ENCODE data around the gene IMPA2.

Gene IMPA2

GRCh38 chr18:11993264-11993916 is 12.1 kb downstream of the IMPA2 start:
- no peak for TF ChIP-seq GATA3 (IDR thresholded peaks at IDR 0.05; ENCODE audit: low read depth, low read length)
- no peak for TF ChIP-seq GATA2 (IDR thresholded peaks at IDR 0.05; ENCODE audit: low read depth, low read length)

DNA sequence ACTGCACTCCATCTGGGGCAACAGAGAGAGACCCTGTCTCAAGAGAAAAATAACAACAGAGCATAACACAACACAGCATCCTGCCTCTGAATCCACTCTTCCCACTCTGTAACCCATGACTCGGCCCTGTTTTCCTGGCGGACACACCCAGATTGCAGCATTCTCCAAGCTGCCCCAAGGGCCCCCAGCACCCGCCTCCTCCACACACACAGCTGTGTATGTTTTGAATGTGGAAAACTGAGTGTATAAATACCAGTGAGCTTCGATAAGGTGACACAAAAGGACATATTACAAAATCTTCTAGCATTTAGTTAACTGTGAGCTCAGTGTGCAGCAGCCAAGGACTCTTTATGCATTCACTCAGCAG is 13.0 kb downstream of the IMPA2 start:
- TF ChIP-seq GATA2 (IDR thresholded peaks at IDR 0.05; ENCODE audit: low read depth, low read length) (no peak), GATA3 (IDR thresholded peaks at IDR 0.05; ENCODE audit: low read depth, low read length) (no peak)

DNA sequence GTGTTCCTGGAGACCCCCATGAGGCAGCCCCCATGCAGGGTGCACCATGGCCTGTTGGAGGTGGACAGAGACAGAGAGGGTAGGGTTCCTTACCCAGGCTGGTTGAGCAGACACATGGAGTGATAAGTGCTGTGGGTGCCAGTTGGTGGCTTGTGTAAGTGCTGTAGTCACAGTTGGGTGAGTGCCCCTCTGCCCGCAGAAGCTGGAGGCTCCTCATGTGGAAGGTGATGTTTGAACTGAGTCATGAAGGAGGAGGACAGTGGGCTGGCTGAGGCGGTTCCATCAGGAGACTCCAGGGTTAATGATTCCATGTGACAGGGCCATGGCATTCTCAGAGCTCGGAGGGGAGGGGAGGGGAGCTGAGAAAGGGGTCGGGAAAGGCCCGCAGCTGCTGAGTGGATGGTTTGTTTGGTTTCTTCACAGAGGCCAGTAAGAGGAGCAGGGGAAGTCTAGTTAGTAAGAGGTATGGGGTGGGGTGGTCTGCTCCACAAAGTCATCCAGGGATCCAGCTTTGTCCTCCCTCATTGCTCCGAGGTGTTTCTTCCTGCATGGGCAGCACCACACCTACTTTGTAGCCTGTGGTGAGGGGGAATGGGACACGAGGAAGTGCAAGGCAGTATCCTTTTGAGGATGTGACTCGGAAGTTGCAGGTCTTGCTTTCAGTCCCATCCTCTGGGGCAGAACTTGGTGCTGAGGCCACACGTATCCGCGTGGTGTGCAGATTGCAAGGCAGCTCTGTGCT is 13.6 kb downstream of the IMPA2 start:
- no peak for TF ChIP-seq GATA3 (IDR thresholded peaks at IDR 0.05; ENCODE audit: low read depth, low read length)
- TF ChIP-seq GATA2 (IDR thresholded peaks at IDR 0.05; ENCODE audit: low read depth, low read length): no peak

DNA sequence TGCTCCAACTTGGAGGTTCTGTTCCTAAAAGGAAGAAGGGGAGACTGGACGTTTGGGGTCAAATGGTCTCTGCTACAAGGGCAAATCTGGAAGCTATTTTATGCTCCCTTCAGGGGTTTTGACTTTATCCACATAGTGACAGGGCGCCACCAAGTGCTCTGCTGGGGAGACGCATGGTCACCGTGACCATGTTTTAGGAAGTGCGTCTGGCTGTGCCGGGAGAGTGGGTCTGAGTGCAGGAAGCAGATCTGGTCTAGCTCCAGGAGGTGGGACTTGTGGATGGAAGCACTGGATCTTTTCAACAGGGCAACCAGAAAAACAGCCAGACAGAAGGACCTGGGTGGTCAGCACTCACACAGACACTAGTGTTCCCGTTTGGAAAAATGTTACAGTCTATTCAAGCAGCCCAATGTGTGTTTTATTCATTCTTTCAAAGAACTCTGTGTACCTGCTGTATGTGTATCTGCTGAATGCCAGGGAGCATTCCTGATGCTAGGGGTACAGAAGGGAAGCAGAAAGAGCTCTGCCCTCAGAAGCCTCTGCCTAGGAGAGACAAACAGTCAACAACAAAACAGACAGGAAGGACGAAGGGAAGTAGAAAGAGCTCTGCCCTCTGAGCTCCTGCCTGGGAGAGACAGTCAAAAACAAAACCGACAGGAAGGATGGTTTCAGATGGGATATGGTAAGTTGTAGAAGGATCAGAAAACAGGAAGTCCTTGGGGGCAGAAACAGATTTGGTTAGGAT is 14.3 kb downstream of the IMPA2 start:
- TF ChIP-seq GATA2 (IDR thresholded peaks at IDR 0.05; ENCODE audit: low read depth, low read length): no peak
- no peak for TF ChIP-seq GATA3 (IDR thresholded peaks at IDR 0.05; ENCODE audit: low read depth, low read length)

- no peak for TF ChIP-seq GATA2 (IDR thresholded peaks at IDR 0.05; ENCODE audit: low read depth, low read length)
- no peak for TF ChIP-seq GATA3 (IDR thresholded peaks at IDR 0.05; ENCODE audit: low read depth, low read length)
Observed at GRCh38 chr18:11996190-11996754, 15.0 kb downstream of the IMPA2 start.

DNA sequence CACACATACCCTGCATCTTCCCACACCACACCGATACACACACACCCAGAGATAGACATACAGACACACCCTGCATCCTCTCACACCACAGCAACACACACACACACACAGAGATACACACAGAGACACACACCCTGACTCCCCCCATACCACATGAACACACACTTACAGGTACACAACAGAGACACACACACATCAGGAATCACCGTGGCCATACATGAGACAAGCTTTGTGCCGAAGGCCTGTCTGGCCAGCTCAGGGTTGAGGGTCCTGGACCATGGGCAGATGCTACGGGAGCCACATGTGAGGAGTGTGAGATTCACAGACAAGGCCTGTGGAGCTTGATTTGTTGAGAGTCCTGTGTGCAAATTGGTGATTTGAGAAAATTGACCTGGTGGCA is 15.6 kb downstream of the IMPA2 start:
- TF ChIP-seq GATA2 (IDR thresholded peaks at IDR 0.05; ENCODE audit: low read depth, low read length): no peak
- no peak for TF ChIP-seq GATA3 (IDR thresholded peaks at IDR 0.05; ENCODE audit: low read depth, low read length)

GRCh38 chr18:11997466-11997865 is 16.2 kb downstream of the IMPA2 start:
- TF ChIP-seq GATA2 (IDR thresholded peaks at IDR 0.05; ENCODE audit: low read depth, low read length) (no peak), GATA3 (IDR thresholded peaks at IDR 0.05; ENCODE audit: low read depth, low read length) (no peak)

DNA sequence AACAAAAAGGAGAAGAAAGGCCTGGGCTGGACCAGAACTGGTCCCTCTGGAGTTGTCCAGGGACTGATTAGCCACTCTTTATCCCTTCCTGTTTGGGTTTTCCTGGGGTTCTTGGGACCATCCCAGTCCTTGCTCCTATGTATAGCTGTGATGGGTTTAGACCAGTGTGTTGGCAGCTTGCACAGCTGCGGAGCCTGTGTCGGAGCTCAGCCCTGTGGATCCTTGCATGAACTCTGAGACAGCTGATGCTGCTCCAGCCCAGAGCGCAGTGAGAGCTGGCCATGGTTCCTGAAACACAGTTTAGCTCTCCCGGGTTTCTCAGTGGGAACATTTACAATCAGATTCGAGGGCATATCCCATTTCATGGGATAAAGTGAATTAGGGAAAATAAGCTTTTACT is 16.9 kb downstream of the IMPA2 start:
- TF ChIP-seq GATA3 (IDR thresholded peaks at IDR 0.05; ENCODE audit: low read depth, low read length): no peak
- no peak for TF ChIP-seq GATA2 (IDR thresholded peaks at IDR 0.05; ENCODE audit: low read depth, low read length)

DNA sequence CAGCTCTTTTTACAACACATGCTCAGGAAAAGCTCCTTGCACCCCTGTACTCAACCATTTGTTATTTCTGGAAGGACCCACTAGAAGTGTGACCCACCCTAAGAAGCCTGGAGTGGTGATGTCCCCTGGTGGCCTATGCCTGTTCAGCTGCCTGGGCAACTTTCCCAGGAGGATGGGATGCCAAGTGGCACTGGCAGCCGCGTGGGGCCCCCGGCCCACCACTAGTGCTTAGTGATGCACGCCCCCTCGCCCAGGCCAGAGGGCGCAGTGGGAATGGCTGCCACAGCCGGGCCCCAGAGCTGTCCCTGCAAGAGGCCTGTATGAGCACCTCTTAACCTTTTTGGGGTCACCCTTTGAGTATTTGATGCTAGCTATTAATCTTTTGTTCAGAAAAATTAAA is 18.1 kb downstream of the IMPA2 start:
- TF ChIP-seq GATA3 (IDR thresholded peaks at IDR 0.05; ENCODE audit: low read depth, low read length) (no peak), GATA2 (IDR thresholded peaks at IDR 0.05; ENCODE audit: low read depth, low read length) (no peak)

DNA sequence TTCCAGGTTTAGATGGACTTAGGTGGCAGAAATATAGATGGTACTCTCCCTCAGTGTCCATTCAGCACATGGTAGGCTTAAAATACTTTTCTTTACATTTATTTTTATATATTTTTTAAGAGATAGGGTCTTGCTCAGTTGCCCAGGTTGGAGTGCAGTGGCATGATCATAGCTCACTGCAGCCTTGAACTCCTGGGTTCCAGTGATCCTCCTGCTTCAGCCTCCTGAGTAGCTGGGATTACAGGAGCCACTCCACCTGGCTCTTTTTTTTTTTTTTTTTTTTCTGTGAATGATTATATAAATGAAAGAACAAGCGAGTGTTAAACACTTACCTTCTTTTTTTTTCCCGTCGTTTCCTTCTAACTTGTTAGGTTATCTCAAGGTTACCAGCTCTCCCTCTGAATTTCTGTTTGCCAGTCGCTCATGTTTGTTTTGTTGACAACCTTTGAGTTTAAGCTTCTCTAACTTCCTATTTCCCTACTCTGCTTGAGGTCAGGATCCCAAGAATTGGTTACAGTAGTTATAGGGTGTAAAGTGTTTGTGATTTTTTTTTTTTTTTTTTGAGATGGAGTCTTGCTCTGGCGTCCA is 18.9 kb downstream of the IMPA2 start:
- TF ChIP-seq GATA2 (IDR thresholded peaks at IDR 0.05; ENCODE audit: low read depth, low read length) (no peak), GATA3 (IDR thresholded peaks at IDR 0.05; ENCODE audit: low read depth, low read length) (no peak)

DNA sequence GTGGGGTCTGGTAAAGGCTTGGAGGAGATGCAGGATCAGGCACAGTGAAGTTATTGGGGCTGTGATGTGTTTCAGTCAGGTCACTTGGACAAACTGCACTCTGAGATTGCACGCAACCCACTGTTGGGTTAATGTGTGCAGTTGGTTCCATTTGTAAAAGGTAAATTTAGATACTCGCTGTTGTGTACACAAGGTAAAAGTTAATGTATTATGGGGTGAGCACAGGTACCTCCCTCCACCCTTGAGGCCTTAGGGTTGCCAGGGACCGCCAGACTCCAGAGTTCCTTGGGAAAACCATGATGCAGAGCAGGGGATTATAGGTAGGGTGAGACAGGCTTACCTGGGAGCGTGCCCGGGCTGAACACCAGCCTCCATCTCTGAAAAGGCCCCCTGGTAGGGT is 20.1 kb downstream of the IMPA2 start:
- TF ChIP-seq GATA2 (IDR thresholded peaks at IDR 0.05; ENCODE audit: low read depth, low read length): no peak
- no peak for TF ChIP-seq GATA3 (IDR thresholded peaks at IDR 0.05; ENCODE audit: low read depth, low read length)

- TF ChIP-seq GATA3 (IDR thresholded peaks at IDR 0.05; ENCODE audit: low read depth, low read length): no peak
- no peak for TF ChIP-seq GATA2 (IDR thresholded peaks at IDR 0.05; ENCODE audit: low read depth, low read length)
Observed at GRCh38 chr18:12003894-12004293, 22.6 kb downstream of the IMPA2 start.

DNA sequence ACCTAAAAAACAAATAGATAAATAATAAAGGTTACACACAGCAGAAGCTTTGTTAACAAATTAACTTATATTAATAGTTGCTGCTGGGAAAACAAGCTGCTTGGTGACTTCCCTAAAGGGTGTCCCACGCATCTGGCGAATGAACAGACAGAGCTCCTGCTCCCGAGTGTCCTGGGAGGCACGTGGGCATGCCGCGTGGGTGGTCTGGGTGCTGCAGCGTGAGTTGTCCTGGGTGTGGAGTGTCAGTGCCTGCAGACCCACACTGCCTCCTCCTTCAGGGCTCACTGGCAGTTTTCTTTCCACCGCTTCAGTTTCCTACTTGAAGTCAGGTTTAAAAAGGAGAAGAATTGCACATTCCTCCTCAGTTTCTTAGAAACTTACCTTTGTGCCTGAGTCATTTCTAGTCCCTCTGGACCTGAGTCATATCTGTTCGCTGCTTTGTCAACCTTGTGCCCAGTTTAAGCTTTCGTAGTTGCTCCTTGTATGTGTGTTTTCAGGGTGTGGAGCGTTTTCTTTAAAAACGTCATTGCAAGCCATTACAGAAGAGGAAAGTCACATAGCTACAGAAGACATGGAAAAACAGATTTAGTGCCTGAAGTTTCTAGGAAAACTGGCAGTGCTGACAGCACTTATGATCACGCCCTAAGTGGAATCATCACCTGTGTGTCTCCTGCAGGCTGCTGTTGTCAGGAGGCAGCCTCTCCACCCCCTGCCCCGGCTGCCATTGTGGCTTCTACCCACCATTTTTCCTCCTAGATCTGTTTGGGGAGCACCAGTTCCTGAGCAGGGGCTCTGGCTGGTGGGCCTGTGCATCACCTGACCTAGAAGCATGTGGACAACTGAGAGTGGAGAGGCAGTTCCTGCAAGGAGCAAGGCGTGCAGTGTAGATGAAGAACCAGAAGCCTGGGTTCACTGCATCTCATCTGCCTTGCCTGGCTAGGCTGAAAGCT is 24.5 kb downstream of the IMPA2 start:
- TF ChIP-seq GATA2 (IDR thresholded peaks at IDR 0.05; ENCODE audit: low read depth, low read length): no peak
- TF ChIP-seq GATA3 (IDR thresholded peaks at IDR 0.05; ENCODE audit: low read depth, low read length): no peak

Data from SH-SY5Y (cell line).